ENCODE measurements around the gene HS3ST3B1.

The HS3ST3B1 gene

DNA sequence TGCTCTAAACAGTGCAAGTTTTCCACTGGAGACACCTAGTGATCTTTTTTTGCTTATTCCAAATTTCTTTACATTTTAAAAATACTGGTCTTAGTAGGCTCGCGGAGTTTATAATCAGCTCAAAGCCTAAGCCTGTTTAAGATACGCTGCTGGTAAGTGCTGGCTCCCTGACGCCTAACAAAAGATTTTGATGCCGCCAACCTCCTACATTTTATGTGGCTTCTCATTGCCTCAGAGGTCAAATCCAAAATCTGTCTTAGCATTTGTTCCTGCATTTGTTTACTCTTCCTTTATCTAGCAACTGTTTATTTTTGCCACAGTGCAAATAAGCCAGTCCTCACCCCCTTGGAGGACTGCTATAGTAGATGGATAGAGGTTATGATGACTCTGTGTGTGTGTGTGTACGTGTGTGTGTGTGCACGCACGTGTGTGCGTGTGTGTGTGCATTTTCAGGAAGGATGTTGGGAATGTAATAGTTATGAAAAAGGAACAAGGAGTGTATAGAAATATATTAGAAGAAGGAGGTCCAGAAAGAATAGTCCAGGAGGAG lies 24.8 kb downstream of the HS3ST3B1 start:
- H3K27me3 ChIP-seq (replicated peaks; ENCODE audit: insufficient read depth, low read length), result no peaks in the 10 kb centered on the region
- H4K20me1 ChIP-seq (ENCODE audit: insufficient read depth, low read length), result no peaks in the 10 kb centered on the region
- H2AFZ ChIP-seq (ENCODE audit: low read length), result no peak overlapping the region
- no peaks in the 10 kb centered on the region for H3K79me2 ChIP-seq (ENCODE audit: low read length)
- H3K27ac ChIP-seq (ENCODE audit: low read length), result no peak overlapping the region
- no peak overlapping the region for H3K4me3 ChIP-seq (ENCODE audit: low read length)
- no peaks in the 10 kb centered on the region for H3F3A ChIP-seq (ENCODE audit: insufficient read depth, low read length)
- H3K9ac ChIP-seq (ENCODE audit: low read length), result no peak overlapping the region
- H3K4me1 ChIP-seq (ENCODE audit: low read length), result no peaks in the 10 kb centered on the region
- H3K9me3 ChIP-seq (replicated peaks; ENCODE audit: insufficient read depth, low read length), result no peaks in the 10 kb centered on the region
- H3K36me3 ChIP-seq (replicated peaks; ENCODE audit: insufficient read depth, low read length), result no peaks in the 10 kb centered on the region
- TF ChIP-seq EZH2phosphoT487 (IDR thresholded peaks at IDR 0.05; ENCODE audit: low read length), result no peak
- TF ChIP-seq EZH2 (optimal IDR thresholded peaks at IDR 0.05; ENCODE audit: low read depth, low read length), result no peak
- TF ChIP-seq, protein P1, sequence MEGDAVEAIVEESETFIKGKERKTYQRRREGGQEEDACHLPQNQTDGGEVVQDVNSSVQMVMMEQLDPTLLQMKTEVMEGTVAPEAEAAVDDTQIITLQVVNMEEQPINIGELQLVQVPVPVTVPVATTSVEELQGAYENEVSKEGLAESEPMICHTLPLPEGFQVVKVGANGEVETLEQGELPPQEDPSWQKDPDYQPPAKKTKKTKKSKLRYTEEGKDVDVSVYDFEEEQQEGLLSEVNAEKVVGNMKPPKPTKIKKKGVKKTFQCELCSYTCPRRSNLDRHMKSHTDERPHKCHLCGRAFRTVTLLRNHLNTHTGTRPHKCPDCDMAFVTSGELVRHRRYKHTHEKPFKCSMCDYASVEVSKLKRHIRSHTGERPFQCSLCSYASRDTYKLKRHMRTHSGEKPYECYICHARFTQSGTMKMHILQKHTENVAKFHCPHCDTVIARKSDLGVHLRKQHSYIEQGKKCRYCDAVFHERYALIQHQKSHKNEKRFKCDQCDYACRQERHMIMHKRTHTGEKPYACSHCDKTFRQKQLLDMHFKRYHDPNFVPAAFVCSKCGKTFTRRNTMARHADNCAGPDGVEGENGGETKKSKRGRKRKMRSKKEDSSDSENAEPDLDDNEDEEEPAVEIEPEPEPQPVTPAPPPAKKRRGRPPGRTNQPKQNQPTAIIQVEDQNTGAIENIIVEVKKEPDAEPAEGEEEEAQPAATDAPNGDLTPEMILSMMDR (IDR thresholded peaks at IDR 0.05; ENCODE audit: low read length), result no peak
- H3K4me2 ChIP-seq (ENCODE audit: low read depth, low read length), result no peak overlapping the region
- DNase-seq, result no peak
- H3K9me2 ChIP-seq (replicated peaks; ENCODE audit: insufficient read depth, low read length), result no peaks in the 10 kb centered on the region

DNA sequence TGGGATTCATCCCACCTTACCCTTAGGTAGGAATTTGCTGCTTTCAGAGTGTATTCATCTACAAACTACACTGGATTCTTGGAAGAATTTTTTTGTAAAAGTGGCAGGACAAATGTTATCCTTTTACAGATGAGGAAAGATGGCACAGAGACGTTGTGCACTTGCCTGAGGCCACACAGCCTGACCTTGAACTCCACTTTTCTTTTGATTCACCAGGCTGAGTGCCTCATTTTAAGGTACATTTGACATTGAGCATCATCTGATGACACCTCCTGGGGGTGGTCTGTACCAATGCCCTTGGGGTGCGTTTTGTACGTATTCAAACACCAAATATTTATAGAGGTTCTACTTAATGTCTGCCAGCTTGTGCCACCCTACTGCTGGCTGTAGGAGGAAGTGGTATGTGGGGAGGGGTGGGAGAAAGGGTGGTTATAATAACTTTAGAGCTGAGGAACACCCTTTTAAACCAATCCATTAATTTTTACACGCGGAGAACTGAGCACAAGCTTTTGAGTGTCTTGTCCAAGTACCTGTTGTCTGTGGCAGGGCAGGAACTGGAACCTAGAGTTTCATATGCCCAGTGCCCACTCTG lies 29.1 kb downstream of the HS3ST3B1 start:
- no peaks in the 10 kb centered on the region for H3K9me3 ChIP-seq (replicated peaks; ENCODE audit: insufficient read depth, low read length)
- no peak overlapping the region for H3K9ac ChIP-seq (ENCODE audit: low read length)
- no peak overlapping the region for H3K27ac ChIP-seq (ENCODE audit: low read length)
- H2AFZ ChIP-seq (ENCODE audit: low read length), result no peak overlapping the region
- no peaks in the 10 kb centered on the region for H3K36me3 ChIP-seq (replicated peaks; ENCODE audit: insufficient read depth, low read length)
- H3K27me3 ChIP-seq (replicated peaks; ENCODE audit: insufficient read depth, low read length), result no peaks in the 10 kb centered on the region
- H4K20me1 ChIP-seq (ENCODE audit: insufficient read depth, low read length), result no peaks in the 10 kb centered on the region
- no peak overlapping the region for H3K4me2 ChIP-seq (ENCODE audit: low read depth, low read length)
- TF ChIP-seq, protein P1 (IDR thresholded peaks at IDR 0.05; ENCODE audit: low read length), result no peak
- TF ChIP-seq EZH2 (optimal IDR thresholded peaks at IDR 0.05; ENCODE audit: low read depth, low read length), result no peak
- H3K4me3 ChIP-seq (ENCODE audit: low read length), result no peak overlapping the region
- H3K4me1 ChIP-seq (ENCODE audit: low read length), result no peaks in the 10 kb centered on the region
- no peaks in the 10 kb centered on the region for H3K79me2 ChIP-seq (ENCODE audit: low read length)
- H3K9me2 ChIP-seq (replicated peaks; ENCODE audit: insufficient read depth, low read length), result no peaks in the 10 kb centered on the region
- no peak for DNase-seq
- H3F3A ChIP-seq (ENCODE audit: insufficient read depth, low read length), result no peaks in the 10 kb centered on the region

- Histone ChIP-seq H3K9me3 (replicated peaks; ENCODE audit: insufficient read depth, low read length) (no peaks in the 10 kb centered on the region), H3K9me2 (replicated peaks; ENCODE audit: insufficient read depth, low read length) (no peaks in the 10 kb centered on the region), H3F3A (ENCODE audit: insufficient read depth, low read length) (no peaks in the 10 kb centered on the region), H3K9ac (ENCODE audit: low read length) (no peak overlapping the region), H3K36me3 (replicated peaks; ENCODE audit: insufficient read depth, low read length) (no peaks in the 10 kb centered on the region), H4K20me1 (ENCODE audit: insufficient read depth, low read length) (no peaks in the 10 kb centered on the region), H2AFZ (ENCODE audit: low read length) (no peak overlapping the region), H3K27me3 (replicated peaks; ENCODE audit: insufficient read depth, low read length) (no peaks in the 10 kb centered on the region), H3K4me1 (ENCODE audit: low read length) (no peaks in the 10 kb centered on the region), H3K79me2 (ENCODE audit: low read length) (no peaks in the 10 kb centered on the region), H3K27ac (ENCODE audit: low read length) (no peak overlapping the region), H3K4me3 (ENCODE audit: low read length) (no peak overlapping the region), H3K4me2 (ENCODE audit: low read depth, low read length) (no peak overlapping the region)
- TF ChIP-seq, protein P1 (IDR thresholded peaks at IDR 0.05; ENCODE audit: low read length), result no peak
- TF ChIP-seq EZH2phosphoT487 (IDR thresholded peaks at IDR 0.05; ENCODE audit: low read length), result no peak
- no peak for TF ChIP-seq EZH2 (optimal IDR thresholded peaks at IDR 0.05; ENCODE audit: low read depth, low read length)
- DNase-seq, result no peak
These were observed 29.6 kb downstream of the HS3ST3B1 start for GRCh38 chr17:14330492-14330962.
